DND-41 (cell line): ENCODE measurements around the gene UBE3A.

Experiments used
- CTCF ChIP-seq: IDR thresholded peaks from 2 replicates; pipeline ENCODE4 v1.5.1; 2012; ENCODE audit warnings: borderline replicate concordance, low read length, moderate library complexity, mild to moderate bottlenecking; ENCODE audit not compliant: poor library complexity, severe bottlenecking; ENCODE audit errors: extremely low read depth
- EZH2 ChIP-seq: IDR thresholded peaks from 3 replicates; pipeline ENCODE4 v1.6.1; 2012; ENCODE audit warnings: borderline replicate concordance, low read depth, mild to moderate bottlenecking, moderate library complexity, low read length, inconsistent platforms; ENCODE audit not compliant: severe bottlenecking

- TF ChIP-seq CTCF (no peak), EZH2 (no peak)
These were observed 30.9 kb downstream of the UBE3A start for GRCh38 chr15:25407950-25408349.
